Gastrocnemius medialis (tissue), 4 donors: ENCODE results near the gene CERKL.

Source experiments
- POLR2A ChIP-seq, 2 donors: fragments of 450-650 bp; IDR thresholded peaks; one replicate each; pipeline ENCODE4 v1.6.1; 2017; ENCODE audit warnings: antibody characterized with exemption in 2 of 2, mild to moderate bottlenecking in 2 of 2, moderate library complexity in 2 of 2
- TF ChIP-seq, protein P1 (sequence below), 5 experiments: fragments of 450-650 bp in 3 of 5; fragments of 200-600 bp in 2 of 5; sonication (generic) in 2 of 5; IDR thresholded peaks in 4 of 5; conservative IDR thresholded peaks in 1 of 5; 1 replicate in 4 of 5; 2 replicates in 1 of 5; pipeline ENCODE4 v1.5.1; 2016 to 2019; ENCODE audit warnings: antibody characterized with exemption in 5 of 5, mild to moderate bottlenecking in 3 of 5, moderate library complexity in 3 of 5

DNA sequence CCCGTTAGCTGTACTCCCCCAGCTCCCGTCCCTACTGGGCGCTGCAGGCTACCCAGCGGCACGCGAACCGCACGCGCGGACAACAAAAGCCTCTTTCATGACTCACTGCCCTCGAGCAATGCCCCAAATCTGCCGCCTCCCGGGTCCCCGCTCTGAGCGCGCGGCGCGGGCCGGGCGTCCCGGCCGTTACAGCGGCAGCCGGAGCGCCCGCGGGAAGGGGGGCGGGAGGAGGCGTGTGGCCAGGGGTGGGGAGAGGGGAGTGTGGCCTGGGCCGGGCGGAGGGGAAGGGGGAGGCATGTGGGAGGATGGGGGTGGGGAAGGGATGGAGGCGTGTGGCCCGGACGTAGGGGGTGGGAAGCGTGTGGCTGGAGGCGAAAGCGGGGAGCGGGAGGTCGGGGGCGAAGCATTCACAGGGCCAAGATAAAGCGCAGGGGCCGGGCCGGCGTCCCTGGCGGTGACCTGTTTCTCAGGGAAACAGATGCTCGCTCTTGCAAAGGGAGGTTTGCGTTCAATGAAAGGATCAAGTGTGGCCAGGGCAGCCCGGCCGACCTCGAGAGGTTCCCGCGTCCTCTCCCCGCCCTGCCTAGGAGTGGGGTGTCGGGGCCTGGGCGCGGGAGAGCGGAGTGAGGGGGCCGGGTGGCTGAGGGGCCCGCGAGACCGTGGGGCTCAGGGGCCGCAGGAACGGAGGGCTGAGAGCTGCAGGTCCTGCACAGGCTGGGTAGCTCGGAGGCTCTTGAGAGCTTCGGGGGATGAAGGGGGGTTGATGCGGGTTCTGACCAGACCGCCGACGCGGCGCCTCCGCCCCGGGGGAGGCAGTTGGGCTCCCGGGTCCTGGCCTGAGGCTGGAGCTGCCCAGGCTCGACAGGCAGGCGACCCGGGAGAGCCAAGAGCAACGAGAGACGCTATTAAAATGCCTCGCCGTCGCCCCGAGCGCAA lies 26.9 kb upstream of the CERKL start:
- TF ChIP-seq, protein P1, sequence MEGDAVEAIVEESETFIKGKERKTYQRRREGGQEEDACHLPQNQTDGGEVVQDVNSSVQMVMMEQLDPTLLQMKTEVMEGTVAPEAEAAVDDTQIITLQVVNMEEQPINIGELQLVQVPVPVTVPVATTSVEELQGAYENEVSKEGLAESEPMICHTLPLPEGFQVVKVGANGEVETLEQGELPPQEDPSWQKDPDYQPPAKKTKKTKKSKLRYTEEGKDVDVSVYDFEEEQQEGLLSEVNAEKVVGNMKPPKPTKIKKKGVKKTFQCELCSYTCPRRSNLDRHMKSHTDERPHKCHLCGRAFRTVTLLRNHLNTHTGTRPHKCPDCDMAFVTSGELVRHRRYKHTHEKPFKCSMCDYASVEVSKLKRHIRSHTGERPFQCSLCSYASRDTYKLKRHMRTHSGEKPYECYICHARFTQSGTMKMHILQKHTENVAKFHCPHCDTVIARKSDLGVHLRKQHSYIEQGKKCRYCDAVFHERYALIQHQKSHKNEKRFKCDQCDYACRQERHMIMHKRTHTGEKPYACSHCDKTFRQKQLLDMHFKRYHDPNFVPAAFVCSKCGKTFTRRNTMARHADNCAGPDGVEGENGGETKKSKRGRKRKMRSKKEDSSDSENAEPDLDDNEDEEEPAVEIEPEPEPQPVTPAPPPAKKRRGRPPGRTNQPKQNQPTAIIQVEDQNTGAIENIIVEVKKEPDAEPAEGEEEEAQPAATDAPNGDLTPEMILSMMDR (IDR thresholded peaks at IDR 0.05 in 4 of 5, conservative IDR thresholded peaks at IDR 0.05 in 1 of 5), result no peak
- no peak for TF ChIP-seq POLR2A (IDR thresholded peaks at IDR 0.05)
